HG02943 (cell line): ENCODE results near the gene CCDC74A.
A peak's percentile ranks its signal among the peaks of the same experiment; 100 is the strongest.
"Not testable (repeated sequence)": the region's sequence is repeated elsewhere in the genome, so short reads cannot be mapped to it uniquely, and the experiment has no call there.

Experiments used
- ATAC-seq: cut with Tn5 transposase; IDR thresholded peaks from one replicate; pipeline ENCODE4 v1.9.1; 2021; ENCODE audit warnings: mild to moderate bottlenecking, low read depth, moderate library complexity; ENCODE audit not compliant: unreplicated experiment

Gene CCDC74A

GRCh38 chr2:131527131-131528001 is at the start of gene CCDC74A:
CCDC74A (plus strand) TSS chr2:131527888; CDS start chr2:131527971, 83 bp downstream.
- peak; percentile 86 for ATAC-seq

DNA sequence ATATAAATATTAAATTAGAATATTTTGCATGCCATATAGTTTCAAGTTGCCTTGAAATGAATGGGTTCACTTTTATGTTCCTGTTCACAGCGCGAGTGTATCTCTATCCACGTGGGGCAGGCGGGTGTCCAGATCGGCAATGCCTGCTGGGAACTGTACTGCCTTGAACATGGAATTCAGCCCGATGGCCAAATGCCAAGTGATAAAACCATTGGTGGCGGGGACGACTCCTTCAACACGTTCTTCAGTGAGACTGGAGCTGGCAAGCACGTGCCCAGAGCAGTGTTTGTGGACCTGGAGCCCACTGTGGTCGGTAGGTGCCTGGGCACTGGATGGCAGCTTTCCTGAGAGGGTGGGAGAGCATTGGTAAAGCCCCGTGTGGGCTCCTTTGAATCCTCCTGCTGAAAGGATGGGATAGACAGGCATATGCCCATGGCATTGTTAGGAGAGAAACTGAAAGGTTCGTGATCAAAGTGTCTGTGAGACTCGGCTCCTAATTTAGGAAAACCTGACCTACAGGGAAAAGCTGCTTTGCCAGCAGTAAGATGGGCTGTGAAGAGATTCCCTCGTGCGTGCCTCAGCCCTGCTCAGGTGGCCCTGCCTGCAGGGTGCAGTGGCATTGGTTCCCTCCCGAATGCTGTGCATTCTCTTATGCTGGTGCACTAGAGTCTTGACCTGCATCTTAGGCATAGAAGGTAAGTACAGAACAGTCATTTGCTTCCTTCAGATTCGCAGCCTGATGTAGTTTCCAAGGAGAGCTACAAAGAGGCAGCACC is 49.4 kb upstream of the CCDC74A start:
- not testable (repeated sequence) for ATAC-seq

DNA sequence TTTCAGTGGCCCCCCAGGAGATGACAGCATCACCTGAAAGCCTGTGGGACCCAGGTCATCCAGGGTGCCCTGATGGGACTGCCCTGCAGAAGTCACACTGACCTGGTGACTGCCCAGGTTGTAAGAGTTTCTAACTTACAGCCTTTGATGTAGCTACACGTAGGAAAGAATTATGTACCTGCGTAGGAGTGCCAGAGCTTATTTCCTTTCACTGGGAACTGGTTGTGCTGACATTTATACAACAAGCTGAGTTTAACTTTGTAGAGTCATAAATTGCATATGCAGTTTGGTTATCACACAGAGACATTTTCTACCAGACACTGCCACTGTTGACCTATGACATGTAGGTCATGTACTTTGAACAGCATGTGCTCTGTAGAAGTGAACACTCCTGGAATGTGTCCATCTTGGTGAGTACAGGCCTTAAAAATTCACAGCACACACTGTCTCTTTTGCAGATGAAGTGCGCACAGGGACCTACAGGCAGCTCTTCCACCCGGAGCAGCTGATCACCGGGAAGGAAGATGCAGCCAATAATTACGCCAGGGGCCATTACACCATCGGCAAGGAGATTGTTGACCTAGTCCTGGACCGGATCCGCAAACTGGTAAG is 48.7 kb upstream of the CCDC74A start:
- not testable (repeated sequence) for ATAC-seq

GRCh38 chr2:131480351-131480750 is 47.3 kb upstream of the CCDC74A start:
- ATAC-seq, result not testable (repeated sequence)

DNA sequence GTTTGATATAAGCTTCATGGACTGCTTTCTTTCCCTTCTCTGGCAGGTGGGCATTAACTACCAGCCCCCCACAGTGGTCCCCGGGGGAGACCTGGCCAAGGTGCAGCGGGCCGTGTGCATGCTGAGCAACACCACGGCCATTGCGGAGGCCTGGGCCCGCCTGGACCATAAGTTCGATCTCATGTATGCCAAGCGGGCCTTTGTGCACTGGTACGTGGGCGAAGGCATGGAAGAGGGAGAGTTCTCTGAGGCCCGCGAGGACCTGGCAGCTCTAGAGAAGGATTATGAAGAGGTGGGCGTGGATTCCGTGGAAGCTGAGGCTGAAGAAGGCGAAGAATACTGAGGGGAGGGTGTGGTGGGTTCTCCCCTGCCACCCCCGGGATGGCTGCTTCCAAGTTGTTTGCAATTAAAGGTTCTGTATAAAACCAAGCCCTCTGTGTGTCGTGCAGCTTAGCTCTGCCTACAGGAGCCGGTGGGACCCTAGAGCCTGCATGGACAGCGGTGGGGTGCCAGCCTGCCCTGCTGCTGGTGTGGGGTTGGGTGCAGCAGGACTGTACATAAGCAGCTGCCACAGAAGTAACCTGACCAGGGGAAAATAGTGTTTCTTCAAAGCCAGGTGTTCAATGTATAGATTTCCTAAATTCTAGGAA is 45.1 kb upstream of the CCDC74A start:
- not testable (repeated sequence) for ATAC-seq

GRCh38 chr2:131483981-131484820 is 43.5 kb upstream of the CCDC74A start:
- not testable (repeated sequence) for ATAC-seq

DNA sequence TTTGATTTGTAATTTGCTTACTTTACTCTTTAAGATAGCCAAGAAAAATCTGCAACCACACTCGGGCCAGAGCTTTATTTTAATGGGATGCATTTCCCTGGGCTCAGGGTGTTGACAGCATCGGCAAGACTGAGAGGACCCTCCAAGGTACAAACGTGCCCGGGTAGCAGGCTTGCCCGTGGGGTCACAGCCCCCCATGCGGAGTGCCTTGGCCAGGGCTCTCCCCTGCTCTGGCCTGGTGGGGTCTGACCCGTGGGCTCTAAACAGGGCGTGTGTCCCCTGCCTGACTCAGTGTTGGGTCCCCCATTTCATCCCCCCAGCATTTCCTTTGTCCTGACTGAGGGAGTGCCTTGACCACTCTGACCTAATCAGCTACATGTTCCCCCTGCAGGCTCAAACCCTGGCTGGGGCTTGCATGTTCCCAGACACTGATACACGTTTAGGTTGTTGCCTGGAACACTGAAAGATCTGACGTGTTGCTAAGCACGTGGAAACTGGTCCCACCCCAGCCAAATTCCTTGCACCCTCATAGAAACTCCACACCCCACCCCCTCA is 42.7 kb upstream of the CCDC74A start:
- ATAC-seq, result not testable (repeated sequence)

GRCh38 chr2:131486201-131486902 is 41.3 kb upstream of the CCDC74A start:
- ATAC-seq, result not testable (repeated sequence)

DNA sequence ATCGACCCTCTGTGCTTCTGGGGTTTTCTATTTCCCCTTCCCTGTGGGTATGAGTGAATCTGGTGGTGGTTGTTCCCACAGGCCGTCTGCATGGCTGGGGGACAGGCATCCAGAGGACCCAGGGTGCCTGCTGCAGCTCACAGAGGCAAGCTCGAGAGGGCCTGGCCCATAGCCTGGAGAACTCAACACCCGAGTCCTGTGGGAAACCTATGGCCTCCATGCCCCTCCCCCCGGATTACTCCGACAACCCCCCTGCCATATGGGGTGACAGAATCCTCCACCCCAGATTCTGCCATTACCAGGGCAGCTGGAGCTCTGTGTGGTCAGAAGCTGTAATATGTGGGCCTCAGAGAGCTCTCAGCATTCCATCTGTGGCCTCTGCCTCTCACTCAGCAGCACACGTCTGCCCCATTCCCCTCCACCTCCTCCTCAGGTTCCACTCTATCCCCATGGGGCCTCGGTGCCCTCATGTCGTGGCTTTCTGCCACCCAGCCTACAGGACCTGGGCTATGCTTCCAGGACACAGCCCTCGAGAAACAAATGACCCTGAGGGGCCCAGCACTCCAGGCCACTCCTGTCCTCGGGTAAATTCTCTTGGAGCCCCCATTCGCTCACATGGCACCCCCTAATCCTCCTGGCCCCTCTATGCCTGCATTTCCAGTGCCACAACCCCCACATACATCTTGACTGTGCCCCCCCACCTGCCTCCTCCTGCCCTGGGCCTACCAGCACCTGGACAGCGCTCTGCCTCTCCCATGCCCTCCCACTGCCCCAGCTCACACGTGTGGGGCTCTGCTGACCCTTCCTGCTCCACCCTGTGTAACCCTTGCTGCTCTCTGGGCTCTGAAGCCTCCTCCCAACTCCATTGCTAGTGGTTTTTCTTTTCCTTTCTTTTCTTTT is 39.1 kb upstream of the CCDC74A start:
- no peak for ATAC-seq

DNA sequence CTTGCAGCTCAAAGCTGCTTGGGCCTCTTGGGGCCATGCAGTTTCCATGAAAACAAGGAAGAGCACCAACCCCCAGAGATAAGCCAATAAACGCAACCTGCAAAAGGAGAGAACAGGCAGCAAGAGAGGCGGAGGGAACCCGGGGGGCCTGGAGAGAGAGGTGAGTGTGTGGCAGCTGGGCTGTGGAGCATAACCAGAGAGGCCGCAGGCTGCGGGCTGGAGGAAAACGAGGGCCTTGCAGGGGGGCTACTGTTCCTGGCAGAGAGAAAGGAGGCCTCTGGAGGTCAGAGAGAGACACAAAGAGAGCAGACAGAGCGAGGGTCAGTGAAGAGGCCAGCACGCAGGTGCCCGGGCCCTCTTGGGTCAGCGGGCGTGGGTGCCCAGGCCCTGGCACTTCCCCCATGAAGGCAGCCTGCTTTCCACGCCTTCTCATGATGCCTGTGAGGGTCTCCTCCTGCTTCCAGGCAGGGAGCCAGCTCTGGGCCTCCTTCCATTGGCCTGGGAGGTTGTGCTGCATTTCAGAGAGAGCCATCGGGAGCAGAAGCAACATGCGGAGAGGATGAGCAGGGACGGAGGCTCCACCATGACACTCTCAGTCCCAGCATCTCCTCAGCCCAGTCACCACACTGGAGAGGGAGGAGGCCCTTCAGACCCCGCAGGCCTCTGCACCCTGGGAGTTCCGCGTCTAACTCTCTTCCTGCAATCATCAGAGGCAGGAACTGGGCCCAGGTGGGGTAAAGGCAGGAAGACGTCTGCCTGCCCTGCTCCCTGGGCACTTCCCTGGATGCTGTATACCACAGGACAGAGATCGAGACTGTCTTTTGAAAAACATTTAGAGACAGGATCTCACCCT is 36.8 kb upstream of the CCDC74A start:
- not testable (repeated sequence) for ATAC-seq

DNA sequence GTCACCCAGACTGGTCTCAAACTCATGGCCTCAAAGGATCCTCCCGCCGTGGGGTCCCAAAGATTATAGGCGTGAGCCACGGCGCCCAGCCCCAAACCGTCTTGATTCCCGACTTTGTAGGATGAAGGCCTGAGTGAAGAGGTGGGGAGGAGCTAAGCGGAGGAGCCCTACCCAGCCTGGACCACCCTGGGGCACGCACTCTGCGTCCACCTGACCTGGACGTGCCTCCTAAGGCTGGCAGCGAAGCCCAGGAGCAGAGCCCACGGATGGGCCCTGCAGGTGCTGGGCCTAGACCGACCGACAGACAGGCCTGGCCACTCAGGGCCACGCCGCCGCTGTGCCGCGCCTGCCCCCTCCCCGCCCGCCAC is 36.2 kb upstream of the CCDC74A start:
- peak; percentile 5 for ATAC-seq

DNA sequence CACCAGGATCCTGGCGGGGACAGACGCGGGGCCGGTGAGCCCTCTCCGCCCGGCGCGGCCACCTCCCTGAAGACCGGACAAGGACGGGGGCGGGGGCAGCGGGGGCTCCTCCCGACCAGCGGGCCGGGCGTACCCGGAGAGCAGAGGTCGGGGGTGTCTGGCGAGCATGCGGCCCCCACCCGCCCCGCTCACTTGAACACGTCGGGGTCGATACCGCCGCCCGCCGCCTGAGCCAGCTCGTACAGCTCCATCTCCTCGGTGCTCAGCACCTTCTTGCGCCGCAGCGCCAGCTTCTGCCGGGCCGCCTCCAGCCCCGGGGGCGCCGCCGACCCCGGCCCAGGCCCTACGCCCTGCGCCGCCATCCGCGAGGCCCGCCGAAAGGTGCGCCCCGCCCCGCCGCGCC is 35.7 kb upstream of the CCDC74A start, which contains the start of gene MZT2A:
TSS of gene MZT2A (minus strand) at position 383 of the 403 bp plus-strand sequence. CDS start at position 362, 21 bp downstream.
- ATAC-seq, result peak; percentile 6

GRCh38 chr2:131492418-131493198 is 35.1 kb upstream of the CCDC74A start:
- peak; percentile 63 for ATAC-seq

DNA sequence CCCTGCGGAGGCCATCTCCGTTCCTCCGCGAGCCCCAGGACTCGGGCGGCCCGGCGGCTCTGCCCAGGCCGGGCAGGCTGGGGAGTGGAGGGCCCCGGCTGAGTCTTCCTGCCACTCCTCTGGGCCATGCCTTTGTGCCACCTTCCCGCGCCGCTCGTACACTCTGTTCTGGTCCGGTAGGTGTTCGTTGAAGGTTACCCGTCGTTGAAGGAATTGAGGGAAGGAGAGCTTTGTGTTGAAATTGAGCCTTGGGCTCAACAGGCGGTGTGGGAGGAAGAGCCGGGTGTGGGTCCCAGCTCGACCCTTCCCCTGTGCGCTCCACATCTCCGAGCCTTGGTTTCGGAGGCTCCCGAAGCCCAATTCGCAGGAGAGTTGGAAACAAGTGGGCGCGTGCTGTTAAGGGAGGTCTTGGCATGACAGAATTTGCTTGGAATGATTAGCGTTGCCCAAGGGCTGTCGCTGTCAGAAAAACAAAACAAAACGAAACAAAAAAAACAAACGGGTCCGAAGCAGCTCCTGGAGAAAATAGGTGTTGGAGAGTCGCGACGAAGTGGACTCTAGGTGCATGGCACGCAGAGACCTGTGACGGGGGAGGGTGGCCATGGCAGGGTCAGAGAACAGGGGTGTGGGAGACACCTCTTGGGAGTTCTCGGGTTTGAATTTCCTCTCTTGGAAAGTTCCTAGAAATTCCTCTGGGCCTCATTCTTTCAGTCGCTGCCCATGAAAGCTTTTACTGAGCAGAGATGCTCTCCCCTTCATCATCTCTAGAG is 34.3 kb upstream of the CCDC74A start:
- peak; percentile 17 for ATAC-seq

DNA sequence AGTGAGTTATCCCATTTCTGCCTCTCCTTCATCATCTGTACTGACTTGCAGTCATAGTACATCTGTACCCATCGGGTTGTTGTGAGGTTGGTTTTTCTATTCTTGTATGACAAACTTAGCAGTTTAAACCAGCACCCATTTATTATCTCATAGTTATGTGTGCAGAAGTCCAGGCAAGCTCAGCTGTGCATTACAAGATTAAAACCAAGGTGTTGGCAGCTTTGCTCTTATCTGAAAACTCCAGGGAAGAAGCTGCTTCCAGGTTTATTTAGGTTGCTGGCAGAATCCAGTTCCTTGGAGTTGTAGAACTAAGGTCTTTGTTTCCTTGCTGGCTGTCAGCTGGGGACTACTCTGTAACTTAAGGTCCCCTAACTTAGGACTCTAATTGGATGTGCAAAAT is 32.2 kb upstream of the CCDC74A start:
- not testable (repeated sequence) for ATAC-seq
